ENCODE measurements around the gene IL2RG. TPM values are rescaled to one million over a fixed set of nuclear protein-coding genes. Genes with fewer than 3 reads are reported as not detected.

Gene IL2RG
- total RNA-seq = not detected in 2 replicates

GRCh38 chrX:71111141-71111843 is at the start of gene IL2RG:
IL2RG (minus strand) TSS chrX:71111577; CDS start chrX:71111539, 38 bp downstream.
- DNase-seq (ENCODE audit: low read depth) = no peak
- no peak within 1 kb of the TSS for H3K4me3 ChIP-seq (ENCODE audit: low read depth, low read length)
- TF ChIP-seq CTCF (IDR thresholded peaks at IDR 0.05; ENCODE audit: insufficient read depth, low read depth, low read length) = no peak

DNA sequence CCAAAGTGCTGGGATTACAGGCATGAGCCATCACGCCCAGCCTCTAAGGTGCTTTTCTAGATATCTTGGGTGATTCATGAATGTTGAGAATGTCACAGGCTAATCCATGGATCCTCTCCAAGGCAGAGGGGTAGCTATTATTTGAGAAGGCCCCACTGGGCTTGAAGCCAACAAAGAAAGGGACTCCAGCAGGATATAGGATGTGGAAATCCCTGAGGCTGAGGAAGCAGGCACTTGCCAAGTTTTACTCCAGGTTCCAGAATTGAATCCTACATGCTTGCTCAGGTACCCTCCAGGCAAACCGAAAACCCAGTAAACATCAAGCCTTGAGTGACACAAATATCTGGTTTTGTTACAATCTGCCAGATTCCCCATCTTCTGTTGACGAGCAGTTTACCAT is 49.1 kb upstream of the IL2RG start:
- no peak overlapping the region for H3K4me3 ChIP-seq (ENCODE audit: low read depth, low read length)
- no peak for DNase-seq (ENCODE audit: low read depth)
- no peak for TF ChIP-seq CTCF (IDR thresholded peaks at IDR 0.05; ENCODE audit: insufficient read depth, low read depth, low read length)

- TF ChIP-seq CTCF (IDR thresholded peaks at IDR 0.05; ENCODE audit: insufficient read depth, low read depth, low read length) = no peak
- H3K4me3 ChIP-seq (ENCODE audit: low read depth, low read length) = no peak overlapping the region
- no peak for DNase-seq (ENCODE audit: low read depth)
These were observed 48.0 kb upstream of the IL2RG start for GRCh38 chrX:71159335-71159734.

- no peak for TF ChIP-seq CTCF (IDR thresholded peaks at IDR 0.05; ENCODE audit: insufficient read depth, low read depth, low read length)
- no peak for DNase-seq (ENCODE audit: low read depth)
- no peak overlapping the region for H3K4me3 ChIP-seq (ENCODE audit: low read depth, low read length)
These were observed 47.2 kb upstream of the IL2RG start for GRCh38 chrX:71158603-71159002.

DNA sequence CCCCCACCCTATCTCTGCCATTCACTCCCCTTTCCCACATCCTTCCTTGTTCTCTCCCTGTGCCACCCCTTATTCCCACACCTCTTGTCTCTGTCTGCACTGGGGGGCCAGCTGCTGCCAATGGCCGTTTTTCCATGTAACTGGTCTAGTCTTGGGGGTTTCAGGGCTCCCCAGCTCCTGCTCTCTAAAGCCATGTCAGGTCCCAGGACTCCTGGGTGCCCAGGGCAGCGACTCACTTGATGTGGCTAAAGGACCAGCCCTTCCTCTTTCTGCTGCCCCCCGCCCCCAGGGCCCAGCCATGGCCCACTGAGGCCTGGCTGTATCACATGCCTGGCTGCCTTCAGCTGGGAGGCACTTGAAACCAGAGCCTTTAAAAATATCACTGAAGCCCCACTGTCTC is 43.3 kb upstream of the IL2RG start:
- no peak for TF ChIP-seq CTCF (IDR thresholded peaks at IDR 0.05; ENCODE audit: insufficient read depth, low read depth, low read length)
- DNase-seq (ENCODE audit: low read depth) = no peak
- H3K4me3 ChIP-seq (ENCODE audit: low read depth, low read length) = no peak overlapping the region

DNA sequence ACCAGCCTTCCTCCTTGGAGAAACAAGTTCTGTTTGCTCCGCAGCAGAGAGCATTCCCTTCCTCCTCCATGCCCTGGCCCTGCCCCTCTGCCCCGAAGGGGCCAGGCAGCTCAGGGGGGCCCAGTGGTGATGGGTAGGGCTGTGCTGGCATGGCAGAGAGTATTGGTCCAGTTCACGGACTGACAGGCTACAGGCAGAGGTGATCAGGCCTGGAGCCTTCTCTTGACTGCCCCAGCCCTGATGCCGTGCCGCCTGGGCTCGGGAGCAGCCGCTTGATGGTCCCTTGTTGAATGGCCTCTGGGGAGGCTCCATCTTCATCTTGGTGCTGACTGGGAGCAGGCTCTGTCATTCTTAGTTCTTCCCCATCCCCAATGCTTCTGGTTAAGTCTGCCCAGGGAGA is 42.8 kb upstream of the IL2RG start:
- H3K4me3 ChIP-seq (ENCODE audit: low read depth, low read length) = no peak overlapping the region
- DNase-seq (ENCODE audit: low read depth) = no peak
- no peak for TF ChIP-seq CTCF (IDR thresholded peaks at IDR 0.05; ENCODE audit: insufficient read depth, low read depth, low read length)

DNA sequence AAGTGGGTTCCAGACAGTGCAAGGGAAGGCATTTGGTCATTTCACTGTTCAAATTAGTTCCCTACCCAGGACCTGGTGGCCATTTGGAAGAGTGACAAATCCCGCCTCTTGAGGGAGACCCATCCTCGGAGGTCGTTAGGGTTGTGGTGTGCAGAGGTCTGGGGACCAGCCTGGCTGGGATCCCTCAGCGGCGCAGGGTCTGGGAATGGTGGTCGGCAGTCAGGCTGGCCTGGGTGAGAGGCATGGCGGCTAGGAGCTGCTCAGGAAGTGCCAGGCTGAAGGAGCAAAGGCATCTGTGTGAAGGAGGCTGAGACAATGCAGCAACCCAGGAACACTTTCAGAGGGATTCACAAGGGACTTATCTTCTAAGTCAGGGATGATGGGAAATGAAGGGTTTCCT is 40.0 kb upstream of the IL2RG start:
- no peak for TF ChIP-seq CTCF (IDR thresholded peaks at IDR 0.05; ENCODE audit: insufficient read depth, low read depth, low read length)

More for the DNA sequence above, 40.0 kb upstream of the IL2RG start:
- no peak overlapping the region for H3K4me3 ChIP-seq (ENCODE audit: low read depth, low read length)
- no peak for DNase-seq (ENCODE audit: low read depth)

Measured in fibroblast of villous mesenchyme (primary cell).